OCI-LY3 (cell line): ENCODE data around the gene CCDC85A.

Experiments
- EZH2phosphoT487 ChIP-seq: fragments of 200-600 bp; shearing (Covaris generic); IDR thresholded peaks from 2 replicates; pipeline ENCODE4 v1.6.1; 2018; ENCODE audit warnings: antibody characterized with exemption, mixed run types, low read depth
- TF ChIP-seq, protein P1 (sequence below): fragments of 200-600, 300-600 bp; sonication (generic); IDR thresholded peaks from 2 replicates; pipeline ENCODE4 v1.5.1; 2014; ENCODE audit warnings: antibody characterized with exemption, low read length, low read depth

DNA sequence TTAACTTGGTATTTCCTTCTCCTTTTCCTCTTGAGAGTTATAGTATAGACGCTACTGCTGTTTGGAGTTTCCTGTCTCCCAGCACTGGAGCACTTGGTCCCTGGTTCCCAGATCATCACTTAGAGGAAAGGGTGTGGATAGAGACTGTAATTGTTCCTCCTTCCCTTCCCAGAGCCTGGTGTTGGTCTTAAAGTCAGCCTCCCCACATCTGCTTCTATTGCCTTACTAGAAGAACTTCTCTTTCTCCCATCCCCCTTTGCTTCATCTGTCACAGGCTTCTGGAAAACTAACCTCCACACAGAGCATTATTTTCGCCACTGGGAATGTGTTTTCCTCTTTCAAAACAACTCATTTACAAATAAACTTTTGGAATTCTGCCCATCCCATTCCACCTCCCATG is 131.0 kb downstream of the CCDC85A start:
- TF ChIP-seq EZH2phosphoT487, result no peak
- TF ChIP-seq, protein P1, sequence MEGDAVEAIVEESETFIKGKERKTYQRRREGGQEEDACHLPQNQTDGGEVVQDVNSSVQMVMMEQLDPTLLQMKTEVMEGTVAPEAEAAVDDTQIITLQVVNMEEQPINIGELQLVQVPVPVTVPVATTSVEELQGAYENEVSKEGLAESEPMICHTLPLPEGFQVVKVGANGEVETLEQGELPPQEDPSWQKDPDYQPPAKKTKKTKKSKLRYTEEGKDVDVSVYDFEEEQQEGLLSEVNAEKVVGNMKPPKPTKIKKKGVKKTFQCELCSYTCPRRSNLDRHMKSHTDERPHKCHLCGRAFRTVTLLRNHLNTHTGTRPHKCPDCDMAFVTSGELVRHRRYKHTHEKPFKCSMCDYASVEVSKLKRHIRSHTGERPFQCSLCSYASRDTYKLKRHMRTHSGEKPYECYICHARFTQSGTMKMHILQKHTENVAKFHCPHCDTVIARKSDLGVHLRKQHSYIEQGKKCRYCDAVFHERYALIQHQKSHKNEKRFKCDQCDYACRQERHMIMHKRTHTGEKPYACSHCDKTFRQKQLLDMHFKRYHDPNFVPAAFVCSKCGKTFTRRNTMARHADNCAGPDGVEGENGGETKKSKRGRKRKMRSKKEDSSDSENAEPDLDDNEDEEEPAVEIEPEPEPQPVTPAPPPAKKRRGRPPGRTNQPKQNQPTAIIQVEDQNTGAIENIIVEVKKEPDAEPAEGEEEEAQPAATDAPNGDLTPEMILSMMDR, result no peak
